HG02763 (cell line): ENCODE data around the gene ARSI.

Source experiments
- ATAC-seq: cut with Tn5 transposase; IDR thresholded peaks from one replicate; pipeline ENCODE4 v1.9.1; 2021; ENCODE audit warnings: mild to moderate bottlenecking, moderate library complexity; ENCODE audit not compliant: unreplicated experiment

The ARSI gene

DNA sequence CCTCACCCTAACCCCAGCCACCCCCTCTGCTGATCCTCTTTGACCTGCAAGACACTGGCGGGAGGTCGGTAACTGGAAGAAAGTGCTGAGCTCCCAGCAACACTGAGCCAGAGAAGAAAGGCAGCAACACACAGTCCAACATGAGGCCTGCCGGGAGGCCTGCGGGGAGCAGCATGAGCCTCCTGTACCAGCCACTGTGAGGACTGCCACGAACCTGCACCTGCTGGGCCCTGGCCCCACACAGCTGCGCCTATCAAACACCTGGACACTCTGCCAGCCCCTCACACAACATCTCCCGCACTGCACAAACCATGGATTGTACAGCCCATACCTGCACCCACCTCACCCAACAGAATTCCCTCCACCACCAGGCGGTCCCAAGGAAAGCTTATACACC lies 31.4 kb downstream of the ARSI start:
- no peak for ATAC-seq

DNA sequence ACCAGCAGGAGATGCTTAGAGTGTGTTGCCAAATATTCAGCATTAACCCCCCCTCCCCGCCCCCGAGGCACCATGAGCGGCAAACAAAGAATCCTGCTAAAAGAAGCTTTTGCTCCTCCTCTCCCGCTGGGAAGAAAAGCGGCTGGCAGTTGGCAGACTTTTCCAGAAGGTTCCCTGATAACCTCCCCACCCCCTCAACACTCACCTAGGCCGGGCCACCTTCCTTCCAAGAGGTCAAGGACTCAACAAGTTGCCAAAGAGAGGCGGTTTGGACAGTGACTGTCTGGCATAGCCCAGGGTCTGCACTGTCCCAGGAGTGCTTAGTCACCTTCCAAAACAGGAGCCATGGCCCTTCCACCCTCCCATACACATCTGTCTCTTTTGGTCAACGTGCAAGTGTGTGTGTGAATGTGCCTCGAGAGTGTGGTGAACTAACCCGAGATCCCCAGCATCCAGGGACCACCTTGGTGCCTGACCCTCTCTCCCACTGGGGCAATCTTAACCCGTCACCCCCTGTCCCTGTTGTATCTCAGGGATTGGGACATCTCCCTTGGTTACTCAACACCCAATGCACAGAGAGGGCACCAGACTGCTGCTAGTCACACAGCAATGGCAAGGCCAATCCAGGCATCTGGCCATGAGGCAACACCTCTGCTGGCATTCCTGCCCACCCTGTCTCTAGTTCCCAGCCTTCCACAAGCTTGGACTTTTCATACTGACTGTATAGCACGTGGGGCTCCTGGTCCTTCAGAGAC lies 32.0 kb downstream of the ARSI start:
- ATAC-seq: no peak

DNA sequence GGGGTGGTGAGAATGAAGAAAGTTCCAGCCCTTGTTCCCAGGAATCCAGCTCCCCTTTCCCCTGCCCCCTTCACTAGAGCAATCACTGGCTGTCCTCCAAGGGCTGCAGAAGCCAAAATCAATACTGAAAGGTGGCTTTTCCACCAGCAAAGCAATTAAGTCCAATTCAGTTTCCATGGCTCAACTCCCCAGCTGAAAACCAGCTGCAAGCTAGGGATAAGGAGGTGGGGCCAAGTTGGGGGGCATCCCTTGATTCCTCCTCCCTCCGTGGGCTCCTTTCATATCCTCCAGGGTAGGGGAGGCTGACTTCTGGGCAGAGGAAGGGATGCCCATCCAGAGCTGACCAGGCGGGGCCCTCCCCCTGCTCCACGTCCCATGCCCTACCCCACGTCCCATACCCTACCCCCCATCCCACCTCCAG lies 35.8 kb downstream of the ARSI start:
- ATAC-seq: no peak

DNA sequence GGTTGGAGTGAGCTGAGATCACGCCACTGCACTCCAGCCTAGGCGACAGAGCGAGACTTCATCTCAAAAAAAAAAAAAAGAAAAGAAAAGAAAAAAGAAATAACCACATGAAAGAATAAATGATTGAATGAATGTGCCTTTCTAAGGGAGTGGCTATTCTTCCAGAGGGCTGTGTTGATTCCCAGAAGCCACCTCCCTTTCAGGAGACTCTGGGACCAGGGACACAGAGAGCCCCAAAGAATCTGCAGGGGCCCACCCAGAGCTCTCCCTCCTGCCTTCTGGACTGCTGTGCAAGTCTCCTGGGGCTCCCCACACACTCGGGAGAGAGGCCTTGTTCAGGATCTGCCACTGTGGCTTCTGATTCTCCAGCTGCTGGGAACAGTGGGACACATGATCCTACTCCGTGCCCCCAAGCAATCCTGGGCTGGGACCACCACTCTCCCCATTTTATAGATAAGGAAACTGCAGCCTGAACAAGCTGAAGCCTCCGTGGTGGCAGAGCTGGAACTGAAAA lies 36.8 kb downstream of the ARSI start:
- no peak for ATAC-seq

DNA sequence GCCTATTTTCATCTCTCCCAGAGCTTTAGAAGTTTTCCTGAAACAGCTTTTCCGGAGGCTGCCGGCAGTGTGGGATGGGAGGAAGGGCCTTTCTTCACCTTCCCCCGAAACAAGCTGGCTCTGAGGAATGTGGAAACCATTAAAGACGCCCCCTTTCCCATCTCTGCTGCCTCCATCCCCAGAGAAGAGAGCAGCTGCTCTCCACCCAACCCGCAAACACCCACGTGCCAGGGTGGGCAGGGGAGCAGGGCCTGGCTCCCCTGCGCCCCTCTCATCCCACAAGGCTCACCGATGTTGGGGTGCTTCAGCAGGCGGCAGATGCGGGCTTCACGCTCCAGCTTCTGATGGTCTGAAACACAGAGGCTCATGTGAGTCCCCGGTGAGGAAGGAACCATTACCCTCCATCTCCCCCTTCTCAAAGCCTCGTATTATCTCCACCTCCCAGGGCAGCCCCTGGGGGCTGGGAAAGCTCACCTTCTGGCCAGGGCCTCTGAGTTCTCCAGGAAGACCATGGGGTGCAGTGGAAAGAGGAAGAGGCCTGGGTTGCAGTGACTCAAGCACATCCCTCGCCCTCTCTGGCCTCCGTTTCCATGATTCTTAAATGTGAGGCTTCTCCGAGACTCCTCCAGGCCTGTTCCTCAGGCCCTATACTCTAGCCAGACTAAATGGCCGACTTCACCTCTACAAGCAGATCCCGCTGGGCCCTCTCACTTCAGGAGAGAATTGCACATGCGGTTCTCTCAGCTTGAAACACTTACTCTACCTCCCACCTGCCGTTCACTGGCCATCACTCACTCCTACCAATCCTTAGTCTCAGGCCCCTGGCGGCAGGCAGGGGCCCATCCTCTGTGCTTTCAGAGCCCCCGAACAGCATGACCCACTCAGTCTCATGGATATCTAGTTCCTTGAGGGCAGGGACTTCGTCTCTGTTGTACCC lies 37.8 kb downstream of the ARSI start:
- ATAC-seq: no peak

DNA sequence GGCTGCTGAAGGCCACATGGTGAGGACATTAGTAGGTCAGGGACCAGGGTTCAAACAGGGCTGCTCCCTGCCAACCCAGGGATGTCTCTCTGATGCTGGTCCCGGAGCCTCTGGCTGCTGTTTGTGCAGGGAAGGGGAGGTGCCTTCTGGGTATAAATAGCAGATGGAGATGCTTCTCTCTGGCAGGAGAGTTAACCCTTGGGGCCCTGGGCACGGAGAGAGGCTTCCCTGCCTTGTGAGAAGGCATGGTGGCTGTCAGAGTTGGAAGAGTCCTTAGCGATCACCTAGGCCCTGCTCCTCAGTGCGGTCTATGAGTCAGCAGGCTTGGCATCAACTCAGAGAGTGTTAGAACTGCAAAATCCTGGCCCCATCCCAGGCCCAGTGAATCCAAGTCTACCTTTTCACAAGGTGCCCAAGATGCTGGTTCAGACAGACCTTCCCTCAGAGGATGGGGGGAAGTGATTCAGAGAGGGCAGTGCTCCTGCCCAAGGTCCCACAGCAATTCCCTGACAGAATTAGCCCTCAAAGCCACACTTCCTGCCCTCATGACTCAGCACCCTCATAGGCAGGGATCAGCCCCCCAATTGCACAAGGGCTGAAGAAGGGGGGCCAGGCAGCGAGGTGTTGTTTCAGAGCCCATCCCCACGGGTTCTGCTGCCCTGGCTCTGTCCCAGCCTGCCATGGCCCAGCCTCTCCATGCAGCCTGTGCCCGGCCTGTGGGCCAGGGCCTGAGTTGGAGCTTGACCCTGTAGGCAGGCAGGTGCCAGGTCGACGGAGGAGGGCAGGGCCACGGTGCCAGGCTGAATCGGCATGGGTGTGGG lies 38.7 kb downstream of the ARSI start:
- ATAC-seq: no peak

DNA sequence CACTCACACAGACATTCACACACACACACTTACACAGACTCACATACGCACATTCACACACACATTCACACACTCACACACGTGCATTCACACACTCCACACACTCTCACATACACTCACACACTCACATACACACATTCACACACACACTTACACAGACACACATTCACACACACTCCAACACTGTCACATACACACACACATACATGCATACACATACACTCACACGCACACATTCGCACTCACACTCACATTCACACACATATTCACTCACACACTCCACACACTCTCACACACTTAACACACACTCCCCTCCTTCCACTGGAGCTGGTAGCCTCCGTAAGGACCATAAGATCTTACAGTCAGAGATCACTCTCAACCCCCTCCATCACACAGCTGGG lies 39.3 kb downstream of the ARSI start:
- ATAC-seq: no peak

DNA sequence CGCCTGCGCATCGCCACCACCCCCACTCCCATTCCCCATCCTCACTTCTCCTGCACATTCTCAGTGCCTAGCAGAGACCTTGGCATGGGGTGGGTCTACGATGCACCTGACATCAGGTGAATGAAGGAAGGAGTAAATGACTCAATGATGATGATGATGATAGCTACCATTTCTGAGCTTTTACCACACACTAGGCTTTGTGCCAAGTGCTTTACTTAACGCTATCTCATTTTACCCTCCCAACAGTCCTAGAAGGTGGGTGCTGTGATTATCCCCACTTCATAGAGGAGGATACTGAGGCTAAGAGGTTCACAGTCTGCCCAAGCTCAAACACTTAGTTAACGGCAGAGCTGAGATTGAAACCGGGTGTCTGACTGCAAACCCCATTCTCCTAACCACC lies 40.2 kb downstream of the ARSI start:
- no peak for ATAC-seq

DNA sequence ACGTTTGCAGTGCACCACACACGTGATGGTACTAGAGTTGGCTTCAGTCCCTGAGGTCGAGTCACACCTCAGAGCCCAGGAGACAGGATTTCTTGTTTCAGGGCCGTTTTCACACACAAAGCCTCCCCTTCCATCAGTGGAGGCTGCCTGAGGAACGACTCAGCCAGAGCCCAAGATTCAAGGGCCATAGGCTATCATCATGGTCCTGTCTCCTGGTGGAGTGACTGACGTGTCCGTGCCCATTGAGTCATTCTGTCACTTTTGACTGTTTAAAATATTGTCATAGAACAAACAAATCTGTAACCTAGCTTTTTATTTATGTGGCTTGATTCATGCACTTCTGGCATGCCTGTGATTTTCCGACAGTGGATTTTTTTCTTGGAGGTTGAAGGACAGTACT lies 41.5 kb downstream of the ARSI start:
- ATAC-seq: no peak

DNA sequence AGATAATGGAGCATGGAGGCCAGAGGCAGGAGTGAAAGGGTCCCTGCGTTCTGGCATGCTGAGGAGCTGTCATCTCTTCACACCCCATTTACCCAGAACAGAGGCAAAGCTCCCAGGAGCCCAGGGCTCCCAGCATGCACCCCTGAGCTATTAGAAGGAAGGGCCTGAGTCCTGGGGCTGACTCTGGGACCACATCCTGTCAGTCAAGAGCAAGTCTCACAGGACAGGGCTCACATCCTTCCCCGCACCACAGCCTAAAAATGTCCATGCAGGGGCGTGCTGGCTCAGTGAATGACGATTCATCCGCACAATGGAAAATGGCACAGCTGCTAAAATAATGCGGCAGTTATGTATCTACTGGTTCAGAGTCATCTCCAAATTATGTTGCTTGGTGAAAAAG lies 44.6 kb downstream of the ARSI start:
- no peak for ATAC-seq

DNA sequence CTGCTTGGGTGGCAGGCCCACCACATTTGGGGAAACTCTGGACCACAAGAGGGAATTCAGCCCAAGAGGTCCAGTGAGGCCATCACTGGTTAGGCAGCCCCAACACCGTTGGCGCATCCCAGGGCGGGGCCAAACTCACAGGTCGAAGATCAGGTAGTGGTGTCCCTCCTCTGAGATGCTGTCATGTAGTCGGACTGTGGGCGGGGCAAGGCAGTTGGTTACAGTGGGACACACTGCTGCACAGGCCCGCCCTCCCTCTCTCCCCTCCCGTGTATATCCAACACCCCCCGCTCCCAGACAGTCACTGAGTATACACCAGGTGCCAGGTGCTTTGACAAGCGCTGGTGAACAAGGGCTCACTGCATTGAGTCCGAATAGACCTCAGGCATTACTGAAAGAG lies 45.3 kb downstream of the ARSI start:
- ATAC-seq: no peak

DNA sequence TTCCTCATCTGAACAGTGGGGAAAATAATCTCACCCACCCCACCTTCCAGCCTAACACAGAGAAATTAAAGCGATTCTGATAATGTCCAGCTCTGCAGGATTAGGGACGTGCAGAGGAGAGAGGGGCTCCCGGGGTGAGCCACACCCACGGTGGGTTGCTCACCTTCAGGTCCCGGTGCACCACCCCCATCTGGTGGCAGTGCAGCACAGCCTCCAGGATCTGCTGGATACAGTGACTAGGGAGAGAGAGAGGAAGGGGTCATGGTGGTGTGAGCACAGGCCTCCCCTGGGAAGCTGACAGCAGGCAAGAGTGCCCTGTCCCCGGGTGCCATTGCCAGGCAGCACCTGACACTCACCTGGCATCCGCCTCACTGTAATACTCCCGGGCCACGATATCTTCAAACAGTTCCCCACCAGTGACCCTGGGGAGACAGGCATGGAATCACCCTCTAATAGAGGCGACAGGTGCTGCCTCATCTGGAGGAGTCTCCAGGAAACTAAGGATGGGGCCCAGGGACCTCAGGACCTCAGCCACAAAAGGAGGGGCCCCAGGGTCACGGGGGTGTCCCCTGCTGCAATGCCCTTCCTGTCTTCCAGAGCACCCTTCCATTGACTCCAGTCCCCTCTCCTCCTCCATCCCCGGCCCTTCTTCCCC lies 46.2 kb downstream of the ARSI start:
- no peak for ATAC-seq

DNA sequence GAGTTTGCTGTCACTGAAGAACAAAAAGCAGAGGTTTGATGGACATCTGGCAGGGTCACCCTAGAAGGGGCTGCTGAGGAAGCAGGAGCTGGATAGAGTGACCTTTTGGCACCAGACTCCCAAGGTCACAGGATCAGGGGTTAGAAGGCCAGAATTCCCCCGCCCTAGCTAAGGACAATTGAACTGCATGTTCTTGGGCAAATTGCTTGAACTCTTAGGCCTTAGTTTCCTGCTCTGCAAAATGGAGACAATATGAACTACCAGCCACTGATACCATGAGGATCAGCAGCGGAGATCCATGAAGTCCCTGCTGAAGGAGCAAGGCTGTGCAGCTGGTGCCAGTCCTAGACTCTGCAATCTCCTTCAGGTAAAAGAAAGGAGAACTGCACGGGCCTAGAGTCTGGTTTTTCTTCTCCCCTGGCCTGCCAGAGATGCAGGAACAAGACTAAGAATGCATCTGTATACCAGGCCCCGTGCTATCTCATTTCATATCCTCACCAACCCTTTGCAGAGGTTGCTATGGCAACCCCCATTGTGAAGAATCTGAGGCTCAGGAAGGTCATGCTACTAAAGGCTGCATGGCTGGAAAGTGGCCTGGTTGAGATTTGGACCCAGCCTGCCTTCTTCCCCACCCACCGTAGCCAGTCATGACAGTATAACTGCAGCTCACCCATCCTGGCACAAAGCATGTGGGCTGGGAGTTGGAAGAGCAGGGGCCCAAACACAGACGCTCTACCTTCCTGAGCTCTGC lies 46.9 kb downstream of the ARSI start:
- no peak for ATAC-seq

DNA sequence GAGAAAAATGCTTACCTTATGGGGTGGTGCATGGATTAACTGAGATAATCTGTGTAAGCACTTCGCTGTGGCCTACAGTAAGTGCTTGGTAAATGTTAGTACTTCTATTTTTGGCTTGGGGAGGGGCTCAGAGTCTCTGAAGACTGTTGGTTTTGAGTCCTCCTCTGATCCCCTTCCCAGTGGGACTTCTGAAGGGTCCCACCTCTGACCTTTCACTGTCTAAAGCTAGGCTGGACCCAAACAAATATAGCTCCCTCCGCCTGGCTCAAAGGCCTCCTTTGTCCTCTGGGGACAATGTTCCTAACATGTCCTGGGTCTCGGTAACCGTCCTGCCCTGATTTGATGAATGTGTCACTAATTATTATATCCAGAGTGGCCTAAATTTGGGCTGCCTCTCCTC lies 47.9 kb downstream of the ARSI start:
- no peak for ATAC-seq

DNA sequence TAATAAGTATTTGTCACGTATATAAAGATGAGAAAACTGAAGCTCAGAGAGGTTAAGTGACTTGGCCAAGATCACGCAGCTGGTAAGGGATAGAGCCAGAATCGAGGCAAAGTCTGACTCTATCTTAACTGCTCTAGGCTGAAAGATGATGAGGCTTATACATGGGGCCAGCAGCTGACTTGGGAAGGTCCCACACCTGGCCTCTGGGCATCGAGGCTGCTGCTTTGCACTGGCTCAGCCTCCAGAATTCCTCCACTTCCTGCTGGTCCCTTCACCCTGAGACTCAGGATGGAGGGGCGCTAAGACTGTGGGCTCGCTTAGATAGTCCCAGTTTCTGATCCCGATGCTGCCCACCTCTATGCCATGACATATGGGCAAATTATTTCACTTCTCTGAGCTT lies 48.3 kb downstream of the ARSI start:
- no peak for ATAC-seq

DNA sequence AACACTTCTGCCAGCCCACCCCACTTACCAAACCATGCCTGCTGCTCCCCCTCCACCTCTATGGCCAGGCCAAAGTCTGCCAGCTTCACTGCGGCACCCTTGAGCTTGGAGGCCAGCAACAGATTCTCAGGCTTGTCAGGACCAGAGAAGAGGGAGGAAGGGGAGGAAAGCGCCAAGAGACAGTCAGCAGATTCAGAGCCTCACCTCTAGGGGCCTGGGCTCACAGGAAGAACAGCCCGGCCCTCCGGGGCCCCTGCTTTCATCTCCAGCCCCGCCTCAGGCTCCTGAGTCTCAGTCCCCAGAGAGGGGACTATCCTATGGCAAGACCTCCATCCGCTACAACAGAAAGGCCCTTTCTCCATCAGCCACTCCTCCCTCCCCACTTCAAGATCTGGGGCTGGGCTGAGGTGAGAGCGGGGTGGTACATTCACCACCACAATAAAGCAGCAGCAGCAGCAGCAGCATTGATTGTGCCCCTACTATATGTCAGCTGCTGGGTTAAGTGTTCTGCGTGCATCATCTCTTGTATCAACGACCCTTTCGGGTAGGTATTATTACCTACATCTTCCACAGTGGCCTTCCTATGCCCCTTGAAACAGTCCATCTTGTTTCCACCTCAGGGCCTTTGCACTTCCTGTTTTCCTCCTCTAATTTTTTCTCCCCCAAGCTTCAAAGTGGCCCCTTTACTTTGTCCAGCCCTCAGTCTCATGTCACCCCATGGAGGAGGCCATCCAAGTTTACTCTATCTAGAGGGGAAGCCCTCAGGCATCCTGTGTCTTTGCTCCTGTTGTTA lies 49.1 kb downstream of the ARSI start:
- ATAC-seq: no peak

DNA sequence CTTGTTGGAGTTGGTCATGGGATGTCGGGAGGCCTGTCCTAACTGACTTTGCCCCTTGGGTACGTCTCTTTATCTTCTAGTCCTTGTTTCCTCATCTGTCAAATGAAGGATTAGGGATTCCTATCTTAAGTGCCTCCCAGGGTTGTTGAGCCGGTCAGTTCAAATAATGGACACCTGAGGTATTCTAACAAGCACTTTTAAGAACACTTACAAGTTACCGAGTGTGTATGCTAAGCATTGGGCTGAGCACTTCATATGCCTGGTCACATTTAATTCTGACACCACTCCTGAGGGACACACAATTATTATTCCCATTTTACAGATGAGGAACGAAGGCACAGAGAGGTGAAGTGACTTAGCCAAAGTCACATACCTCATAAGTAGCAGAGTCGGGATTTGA lies 50.2 kb downstream of the ARSI start:
- no peak for ATAC-seq

DNA sequence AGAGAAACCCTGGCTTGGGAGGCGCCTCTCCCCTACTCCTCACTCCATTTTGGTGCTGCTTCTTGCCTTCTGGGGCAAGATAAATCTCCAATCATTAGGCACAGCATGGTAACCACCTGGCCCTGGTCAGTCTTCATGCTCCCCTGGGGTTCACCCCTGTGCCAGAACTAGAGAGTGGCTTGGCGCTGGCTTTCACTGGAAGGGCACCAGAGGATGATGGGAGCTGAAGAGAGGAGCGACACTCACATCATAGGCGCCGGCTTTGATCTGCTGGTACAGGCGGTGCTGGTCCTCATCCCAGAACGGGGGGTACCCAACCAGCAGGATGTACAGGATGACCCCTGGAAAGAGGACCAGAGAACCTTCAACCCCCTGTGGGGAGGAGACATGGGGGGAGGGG lies 51.2 kb downstream of the ARSI start:
- no peak for ATAC-seq

DNA sequence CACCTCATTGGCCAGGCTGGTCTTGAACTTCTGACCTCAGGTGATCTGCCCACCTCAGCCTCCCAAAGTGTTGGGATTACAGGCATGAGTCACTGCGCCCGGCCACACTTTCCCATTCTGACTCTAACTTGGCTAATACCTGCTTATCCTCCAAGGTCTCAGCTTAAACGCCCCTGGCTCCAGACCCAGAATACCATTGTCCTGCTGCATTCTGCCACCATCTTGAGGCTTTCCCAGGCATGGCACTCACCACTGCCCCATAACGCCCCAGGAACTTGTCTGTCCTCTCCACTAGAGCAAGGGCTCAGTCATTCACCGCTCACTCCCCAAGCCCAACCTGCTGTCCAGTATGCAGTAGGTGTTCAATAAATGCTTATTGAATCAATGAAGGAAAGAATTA lies 53.0 kb downstream of the ARSI start:
- no peak for ATAC-seq
